GM12864 (cell line): Measurements from ENCODE around the gene SPDYE11.
"Not testable (repeated sequence)": the region's sequence is repeated elsewhere in the genome, so short reads cannot be mapped to it uniquely, and the experiment has no call there.

ENCODE experiments used
- DNase-seq: peaks from one replicate; pipeline ENCODE4 v3.0.0-alpha.2; 2011; ENCODE audit warnings: low read depth
- H3K4me3 ChIP-seq: 2 replicates; pipeline ENCODE4 v1.5.1; 2011; ENCODE audit warnings: mild to moderate bottlenecking, low read depth, low read length, control low read depth

The SPDYE11 gene

DNA sequence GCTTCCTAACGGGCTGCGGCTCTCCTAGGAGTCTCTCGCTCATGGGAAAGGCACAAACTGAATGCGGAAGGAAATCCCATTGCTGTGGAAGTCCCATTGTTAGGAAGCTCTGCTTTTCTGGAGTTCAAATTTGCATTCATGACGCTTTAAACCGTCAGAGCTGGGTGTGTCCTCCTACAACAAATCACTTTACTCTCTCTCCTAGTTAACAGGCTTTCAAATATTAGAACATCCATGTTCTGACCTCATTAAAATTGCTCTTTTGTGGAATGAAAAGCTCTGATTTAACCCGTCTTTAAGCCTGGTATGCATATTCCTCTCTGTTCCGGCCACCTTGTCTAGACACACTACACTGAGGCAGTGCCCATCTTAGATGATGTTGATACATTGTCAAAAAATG lies at the start of gene SPDYE11:
Gene SPDYE11, minus strand, starts transcription at position 101 of the 400 bp plus-strand sequence. CDS start 1,800 bp downstream, outside the sequence.
- not testable (repeated sequence) for DNase-seq, H3K4me3 ChIP-seq

DNA sequence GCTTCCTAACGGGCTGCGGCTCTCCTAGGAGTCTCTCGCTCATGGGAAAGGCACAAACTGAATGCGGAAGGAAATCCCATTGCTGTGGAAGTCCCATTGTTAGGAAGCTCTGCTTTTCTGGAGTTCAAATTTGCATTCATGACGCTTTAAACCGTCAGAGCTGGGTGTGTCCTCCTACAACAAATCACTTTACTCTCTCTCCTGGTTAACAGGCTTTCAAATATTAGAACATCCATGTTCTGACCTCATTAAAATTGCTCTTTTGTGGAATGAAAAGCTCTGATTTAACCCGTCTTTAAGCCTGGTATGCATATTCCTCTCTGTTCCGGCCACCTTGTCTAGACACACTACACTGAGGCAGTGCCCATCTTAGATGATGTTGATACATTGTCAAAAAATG lies 28.2 kb upstream of the SPDYE11 start, which contains the start of gene SPDYE9:
Gene SPDYE9, minus strand, starts transcription at position 101 of the 400 bp plus-strand sequence. CDS start 1,800 bp downstream, outside the sequence.
- H3K4me3 ChIP-seq, DNase-seq: not testable (repeated sequence)

DNA sequence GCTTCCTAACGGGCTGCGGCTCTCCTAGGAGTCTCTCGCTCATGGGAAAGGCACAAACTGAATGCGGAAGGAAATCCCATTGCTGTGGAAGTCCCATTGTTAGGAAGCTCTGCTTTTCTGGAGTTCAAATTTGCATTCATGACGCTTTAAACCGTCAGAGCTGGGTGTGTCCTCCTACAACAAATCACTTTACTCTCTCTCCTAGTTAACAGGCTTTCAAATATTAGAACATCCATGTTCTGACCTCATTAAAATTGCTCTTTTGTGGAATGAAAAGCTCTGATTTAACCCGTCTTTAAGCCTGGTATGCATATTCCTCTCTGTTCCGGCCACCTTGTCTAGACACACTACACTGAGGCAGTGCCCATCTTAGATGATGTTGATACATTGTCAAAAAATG lies 28.0 kb downstream of the SPDYE11 start, which contains the start of gene SPDYE8:
Gene SPDYE8, minus strand, starts transcription at position 101 of the 400 bp plus-strand sequence. CDS start 1,800 bp downstream, outside the sequence.
- not testable (repeated sequence) for H3K4me3 ChIP-seq, DNase-seq

DNA sequence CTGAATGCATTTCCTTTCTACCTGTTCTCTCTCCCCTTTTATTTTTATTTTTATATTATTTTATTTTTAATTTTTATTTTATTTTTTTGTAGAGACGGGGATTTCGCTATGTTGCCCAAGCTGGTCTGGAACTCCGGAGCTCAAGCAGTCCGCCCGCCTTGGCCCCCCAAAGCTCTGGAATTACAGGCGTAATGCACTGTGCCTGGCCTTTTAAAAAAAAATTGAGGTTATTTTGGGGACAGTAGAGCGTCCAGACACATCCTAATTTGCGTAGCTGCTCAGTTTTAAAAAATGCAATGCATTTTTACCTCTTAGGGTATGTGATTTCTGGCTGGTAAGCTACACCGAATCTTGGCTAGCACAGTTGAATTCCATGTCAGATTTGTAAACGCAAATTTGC lies 51.2 kb downstream of the SPDYE11 start:
- peak overlapping the region; percentile 59 for H3K4me3 ChIP-seq
- not testable (repeated sequence) for DNase-seq

DNA sequence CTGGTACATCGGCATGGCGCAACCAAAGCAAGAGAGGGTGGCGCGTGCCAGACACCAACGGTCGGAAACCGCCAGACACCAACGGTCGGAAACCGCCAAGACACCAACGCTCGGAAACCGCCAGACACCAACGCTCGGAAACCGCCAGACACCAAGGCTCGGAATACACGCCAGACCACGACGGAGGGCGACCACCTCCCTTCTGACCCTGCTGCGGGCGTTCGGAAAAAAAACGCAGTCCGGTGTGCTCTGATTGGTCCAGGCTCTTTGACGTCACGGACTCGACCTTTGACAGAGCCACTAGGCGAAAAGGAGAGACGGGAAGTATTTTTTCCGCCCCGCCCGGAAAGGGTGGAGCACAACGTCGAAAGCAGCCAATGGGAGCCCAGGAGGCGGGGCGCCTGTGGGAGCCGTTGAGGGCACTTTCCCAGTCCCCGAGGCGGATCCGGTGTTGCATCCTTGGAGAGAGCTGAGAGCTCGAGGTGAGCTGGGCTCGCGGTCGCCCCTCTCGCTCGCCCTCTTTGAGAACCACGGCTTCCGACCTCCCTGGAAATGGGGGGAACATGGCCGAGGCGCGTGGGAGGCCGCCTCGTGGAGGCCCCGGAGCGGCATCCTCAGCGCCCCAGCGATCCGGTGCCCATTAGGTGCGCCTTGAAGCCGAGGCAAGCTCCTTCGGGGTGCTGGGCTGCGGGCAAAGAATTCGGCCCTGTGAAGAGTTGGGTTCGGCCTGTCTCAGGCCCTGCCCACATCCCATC lies 51.8 kb downstream of the SPDYE11 start:
- H3K4me3 ChIP-seq: peak overlapping the region; percentile 59
- DNase-seq: peak; percentile 72

DNA sequence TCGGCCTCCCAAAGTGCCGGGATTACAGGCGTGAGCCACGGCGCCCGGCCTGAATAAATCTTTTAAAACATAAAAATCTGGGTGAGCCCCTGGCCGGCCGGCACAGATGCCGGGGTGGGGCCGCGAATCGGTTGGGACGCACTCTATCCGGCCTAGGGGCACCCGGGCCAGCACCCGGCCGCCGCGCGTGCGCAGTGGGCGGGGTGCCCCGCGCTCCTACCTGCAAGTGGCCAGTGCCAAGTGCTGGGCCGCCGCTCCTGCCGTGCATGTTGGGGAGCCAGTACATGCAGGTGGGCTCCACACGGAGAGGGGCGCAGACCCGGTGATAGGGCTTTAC lies 52.4 kb downstream of the SPDYE11 start:
- H3K4me3 ChIP-seq: peak overlapping the region; percentile 59
- not testable (repeated sequence) for DNase-seq

DNA sequence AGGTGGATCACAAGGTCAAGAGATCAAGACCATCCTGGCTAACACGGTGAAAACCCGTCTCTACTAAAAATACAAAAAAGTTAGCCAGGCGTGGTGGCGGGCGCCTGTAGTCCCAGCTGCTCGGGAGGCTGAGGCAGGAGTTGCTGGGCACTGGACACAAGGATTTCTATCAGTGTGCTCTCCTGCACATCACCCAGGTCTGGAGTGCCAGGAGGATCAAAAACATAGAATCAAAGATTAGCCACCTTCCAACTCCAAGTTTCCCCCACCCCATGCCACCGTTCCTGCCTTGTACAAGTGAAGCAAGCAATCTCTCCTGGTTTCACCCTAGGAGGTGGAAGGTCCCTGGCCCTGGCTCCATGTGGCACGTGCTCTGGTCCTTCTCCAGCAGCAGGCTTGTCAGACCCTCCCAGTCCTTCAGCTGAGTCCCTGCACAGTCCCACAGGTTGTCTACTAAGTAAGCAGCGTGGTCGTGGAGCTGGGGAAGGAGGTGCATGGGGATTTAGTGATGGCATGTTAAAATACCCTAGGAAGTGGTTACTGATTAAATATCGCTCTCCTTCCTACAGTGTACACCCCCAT lies 59.7 kb downstream of the SPDYE11 start:
- H3K4me3 ChIP-seq, DNase-seq: not testable (repeated sequence)
